Body of pancreas (tissue), 4 donors: ENCODE measurements around the gene NOTUM. TPM values are rescaled to one million over a fixed set of nuclear protein-coding genes. Genes with fewer than 3 reads are reported as not detected.

ENCODE experiments used
- ATAC-seq: fragments of 150-250 bp; one replicate; pipeline ENCODE4 v1.9.1; 2016
- DNase-seq, 4 donors: peaks; one replicate each; pipeline ENCODE4 v3.0.0-alpha.2; 2019
- H3K27ac ChIP-seq, 4 donors: fragments of 200-600 bp; sonication (generic); 1 replicate in 3 of 4; 2 replicates in 1 of 4; pipeline versions ENCODE4 v1.5.1 to v1.6.1; 2016 to 2019; ENCODE audit warnings: mild to moderate bottlenecking in 1 of 4, mixed read lengths in 1 of 4, moderate library complexity in 1 of 4
- H3K27me3 ChIP-seq, 2 donors: fragments of 200-600 bp; sonication (generic); one replicate each; pipeline ENCODE4 v1.6.0; 2016; ENCODE audit warnings: mild to moderate bottlenecking in 1 of 2
- H3K36me3 ChIP-seq, 2 donors: fragments of 200-600 bp; sonication (generic); replicated peaks in 1 of 2; 2 replicates each; pipeline ENCODE4 v1.5.1; 2016; ENCODE audit warnings: low read depth in 2 of 2; ENCODE audit not compliant: insufficient read depth in 1 of 2
- H3K4me1 ChIP-seq: fragments of 200-600 bp; sonication (generic); one replicate; pipeline ENCODE4 v1.6.0; 2016
- H3K4me3 ChIP-seq, 2 donors: fragments of 200-600 bp; sonication (generic); 1 replicate in 1 of 2; 2 replicates in 1 of 2; pipeline ENCODE4 v1.5.1; 2016 to 2019
- H3K9me3 ChIP-seq, 3 donors: fragments of 200-600 bp; sonication (generic); 1 replicate in 2 of 3; 2 replicates in 1 of 3; pipeline ENCODE4 v1.5.1; 2016
- POLR2A ChIP-seq, 3 donors: fragments of 450-650 bp; IDR thresholded peaks; one replicate each; pipeline ENCODE4 v1.6.1; 2016; ENCODE audit warnings: antibody characterized with exemption in 3 of 3, mild to moderate bottlenecking in 2 of 3
- WGBS, 2 donors: methylation state at CpG; one replicate each; pipeline ENCODE4 v1.1.5; 2017; 5-methylcytosine and 5-hydroxymethylcytosine counted together
- intact Hi-C: fragments of 100-400 bp; cut with DNase I; formaldehyde crosslinking; loops from one replicate; pipeline ENCODE4 v1.15.1; 2023
- total RNA-seq, 2 donors: library from RNA; depleted of rRNA; stranded (reverse); fragments of >200 nt; gene quantifications; one replicate each; pipeline ENCODE4 v1.1.0, GENCODE V29; 2016
- TF ChIP-seq, protein P1 (sequence below), 7 experiments: fragments of 450-650 bp in 4 of 7; fragments of 200-600 bp in 3 of 7; sonication (generic) in 3 of 7; IDR thresholded peaks; one replicate each; pipeline ENCODE4 v1.5.1; 2016 to 2019; ENCODE audit warnings: antibody characterized with exemption in 7 of 7

Gene NOTUM
- total RNA-seq, 2 donors from 2014 or later = 0.33 TPM; not detected in 1

DNA sequence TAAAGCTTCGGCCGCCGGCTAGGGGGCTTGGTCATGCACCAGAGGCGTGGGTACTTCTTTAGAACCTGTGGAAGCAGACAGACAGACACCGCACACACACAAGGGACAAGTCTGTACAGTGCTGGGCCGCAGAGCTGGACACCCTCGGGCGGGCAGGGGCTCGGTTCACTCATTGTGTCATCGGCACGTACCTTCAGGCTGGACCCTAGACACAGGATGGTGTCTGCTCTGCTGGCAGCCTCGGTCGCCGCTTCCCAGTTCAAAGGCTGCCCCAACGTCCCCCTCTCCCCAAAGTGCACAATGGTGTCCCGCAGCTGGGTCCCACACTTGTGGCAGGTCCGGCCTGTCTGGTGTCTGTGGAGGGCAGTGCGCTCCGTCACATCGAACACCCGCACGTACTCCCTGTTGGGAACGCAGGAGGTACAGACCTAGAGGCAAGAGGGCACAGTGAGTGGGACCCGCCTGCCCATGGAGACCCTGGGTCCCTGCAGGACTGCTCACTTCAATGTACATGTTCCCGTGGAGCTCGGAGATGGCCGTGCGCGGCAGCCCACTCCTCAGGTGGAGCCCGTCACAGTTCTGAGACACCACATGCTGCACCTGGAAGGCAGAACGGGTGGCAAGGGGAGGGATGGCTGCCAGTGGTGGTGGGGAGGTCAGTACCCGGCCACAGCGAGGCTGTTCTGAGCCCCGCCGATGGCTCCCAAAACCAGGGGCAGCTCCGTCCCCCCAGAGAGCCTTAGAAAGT lies 46.7 kb downstream of the NOTUM start:
- intact Hi-C loops = no loop called here
- H3K9me3 ChIP-seq = no peaks in the 10 kb centered on the region
- H3K36me3 ChIP-seq = peaks cover 6 to 13% of the 10 kb centered on the region in 2 donors
- TF ChIP-seq, protein P1, sequence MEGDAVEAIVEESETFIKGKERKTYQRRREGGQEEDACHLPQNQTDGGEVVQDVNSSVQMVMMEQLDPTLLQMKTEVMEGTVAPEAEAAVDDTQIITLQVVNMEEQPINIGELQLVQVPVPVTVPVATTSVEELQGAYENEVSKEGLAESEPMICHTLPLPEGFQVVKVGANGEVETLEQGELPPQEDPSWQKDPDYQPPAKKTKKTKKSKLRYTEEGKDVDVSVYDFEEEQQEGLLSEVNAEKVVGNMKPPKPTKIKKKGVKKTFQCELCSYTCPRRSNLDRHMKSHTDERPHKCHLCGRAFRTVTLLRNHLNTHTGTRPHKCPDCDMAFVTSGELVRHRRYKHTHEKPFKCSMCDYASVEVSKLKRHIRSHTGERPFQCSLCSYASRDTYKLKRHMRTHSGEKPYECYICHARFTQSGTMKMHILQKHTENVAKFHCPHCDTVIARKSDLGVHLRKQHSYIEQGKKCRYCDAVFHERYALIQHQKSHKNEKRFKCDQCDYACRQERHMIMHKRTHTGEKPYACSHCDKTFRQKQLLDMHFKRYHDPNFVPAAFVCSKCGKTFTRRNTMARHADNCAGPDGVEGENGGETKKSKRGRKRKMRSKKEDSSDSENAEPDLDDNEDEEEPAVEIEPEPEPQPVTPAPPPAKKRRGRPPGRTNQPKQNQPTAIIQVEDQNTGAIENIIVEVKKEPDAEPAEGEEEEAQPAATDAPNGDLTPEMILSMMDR (IDR thresholded peaks at IDR 0.05) = no peak
- no peak for TF ChIP-seq POLR2A (IDR thresholded peaks at IDR 0.05)
- ATAC-seq (no peak), DNase-seq (no peak)
- peaks cover 44% of the 10 kb centered on the region for H3K4me1 ChIP-seq
- H3K4me3 ChIP-seq = no peak overlapping the region
- 90 to 91% methylated on average over 27 to 36 of the region's 36 CpGs for WGBS, 2 donors
- H3K27ac ChIP-seq = no peak overlapping the region
- H3K27me3 ChIP-seq = no peaks in the 10 kb centered on the region

DNA sequence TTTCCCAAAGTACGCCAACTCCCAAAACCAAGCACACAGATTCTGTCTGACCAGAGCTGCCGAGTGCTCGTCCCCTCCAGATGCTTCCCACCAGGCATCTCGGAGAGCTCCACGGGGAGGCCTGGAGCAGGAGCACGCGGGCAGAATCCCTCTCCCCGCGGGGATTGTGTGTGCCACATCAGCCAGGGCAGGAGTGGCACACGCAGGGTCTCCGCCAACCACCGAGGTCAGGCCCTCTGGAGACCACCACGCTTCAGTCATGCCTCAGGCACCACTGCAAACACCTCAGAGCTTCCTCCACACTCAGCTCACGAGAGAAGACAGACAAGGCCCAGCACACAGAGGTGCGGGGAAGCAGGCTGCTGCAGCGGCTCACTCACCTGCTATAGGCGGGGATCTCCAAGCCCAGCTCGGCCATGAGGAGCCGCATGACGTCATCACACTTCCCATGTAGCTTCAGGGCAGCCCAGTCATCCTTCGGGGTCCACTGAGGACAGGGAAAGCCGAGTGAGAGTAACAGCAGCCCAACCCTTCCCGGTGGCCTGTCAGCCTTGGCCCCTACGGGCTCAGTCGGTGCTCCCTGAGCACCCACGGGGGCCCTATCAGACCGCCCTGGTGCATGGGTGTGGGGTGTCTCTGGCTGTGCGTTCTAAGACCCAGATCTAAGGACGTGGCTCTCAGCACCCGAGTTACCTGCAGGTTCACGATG lies 47.4 kb downstream of the NOTUM start:
- ATAC-seq (no peak), DNase-seq (no peak)
- 91 to 92% methylated on average over 13 to 31 of the region's 31 CpGs for WGBS, 2 donors
- Histone ChIP-seq H3K4me1 (peaks cover 46% of the 10 kb centered on the region), H3K36me3 (peaks cover 6 to 13% of the 10 kb centered on the region in 2 donors), H3K4me3 (no peak overlapping the region), H3K27me3 (no peaks in the 10 kb centered on the region), H3K9me3 (no peaks in the 10 kb centered on the region), H3K27ac (no peak overlapping the region)
- TF ChIP-seq, protein P1 (IDR thresholded peaks at IDR 0.05) = no peak
- no peak for TF ChIP-seq POLR2A (IDR thresholded peaks at IDR 0.05)
- intact Hi-C loops = no loop called here

DNA sequence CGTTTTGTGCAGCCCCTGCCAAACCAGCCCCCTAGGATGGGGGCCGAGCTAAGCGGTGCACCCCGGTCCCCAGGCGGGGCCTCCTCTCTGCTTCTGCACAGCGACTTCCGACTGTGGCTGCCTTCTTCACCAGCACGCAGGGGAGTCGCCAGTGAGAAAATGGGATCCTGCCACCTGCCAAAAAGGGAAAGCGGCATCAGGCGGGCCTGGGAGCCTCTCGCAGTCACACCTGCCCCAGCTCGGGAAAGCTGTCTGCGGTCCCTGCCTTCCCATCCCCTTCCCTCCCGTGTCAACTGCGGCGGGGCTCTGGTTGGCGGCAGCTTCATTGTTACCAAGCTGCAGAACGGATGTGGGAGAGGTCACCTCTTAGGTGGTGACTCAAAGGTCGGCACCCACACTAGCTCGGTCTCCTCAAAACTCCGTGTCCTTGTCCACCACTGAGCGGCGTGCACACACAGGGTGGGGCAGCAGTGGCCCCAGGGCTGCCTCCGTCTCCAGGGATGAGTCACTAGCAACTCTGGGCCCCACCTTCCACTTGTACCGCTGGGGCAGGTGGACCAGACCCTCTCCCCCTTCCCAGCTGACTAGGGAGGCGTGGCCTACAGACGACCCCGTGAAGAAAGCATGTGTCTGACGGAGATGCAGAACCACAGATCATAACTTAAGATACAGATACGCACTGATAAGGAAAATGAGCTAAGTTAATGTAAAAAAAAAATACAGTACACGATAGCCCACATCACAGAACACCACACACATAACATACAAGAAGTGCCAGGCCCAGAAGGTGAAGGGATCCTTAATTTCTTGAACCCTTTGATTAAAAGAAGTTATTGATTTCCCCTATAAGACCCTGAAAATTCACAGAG lies 48.3 kb downstream of the NOTUM start:
- Histone ChIP-seq H3K4me1 (peaks cover 42% of the 10 kb centered on the region), H3K36me3 (peaks cover 6 to 16% of the 10 kb centered on the region in 2 donors), H3K27ac (peak overlapping the region in 1 of 4 donors; percentile 72), H3K27me3 (no peaks in the 10 kb centered on the region), H3K4me3 (no peak overlapping the region), H3K9me3 (no peaks in the 10 kb centered on the region)
- 88 to 95% methylated on average over 29 to 32 of the region's 32 CpGs for WGBS, 2 donors
- no peak for TF ChIP-seq POLR2A (IDR thresholded peaks at IDR 0.05)
- TF ChIP-seq, protein P1 (IDR thresholded peaks at IDR 0.05) = no peak
- intact Hi-C loops = no loop called here
- no peak for ATAC-seq
- DNase-seq = no peak

DNA sequence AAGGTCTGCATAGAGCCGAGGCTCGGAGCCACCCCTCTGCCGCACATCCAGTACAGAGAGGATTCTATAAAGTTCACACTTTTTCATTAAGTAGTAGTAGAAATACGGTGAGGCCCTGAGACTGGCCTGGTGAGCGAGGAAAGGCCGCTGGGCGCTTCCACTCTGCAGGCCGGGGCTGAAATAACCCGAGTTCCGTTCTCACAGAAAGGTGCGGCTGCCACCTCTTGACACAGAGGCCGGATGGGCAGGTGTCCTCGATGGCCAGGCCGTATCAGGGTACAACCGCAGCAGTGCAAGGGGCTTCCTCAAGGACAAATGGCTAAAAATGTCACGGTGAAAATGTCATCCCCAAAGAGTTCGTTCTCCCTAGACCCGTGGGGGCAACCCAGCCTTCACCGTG lies 49.0 kb downstream of the NOTUM start:
- no peak overlapping the region for H3K4me3 ChIP-seq
- intact Hi-C loops = no loop called here
- no peaks in the 10 kb centered on the region for H3K27me3 ChIP-seq
- DNase-seq (no peak), ATAC-seq (no peak)
- 70 to 75% methylated on average over 13 to 19 of the region's 19 CpGs for WGBS, 2 donors
- H3K9me3 ChIP-seq = no peaks in the 10 kb centered on the region
- TF ChIP-seq, protein P1 (IDR thresholded peaks at IDR 0.05) = no peak
- TF ChIP-seq POLR2A (IDR thresholded peaks at IDR 0.05) = no peak
- peaks cover 38% of the 10 kb centered on the region for H3K4me1 ChIP-seq
- H3K36me3 ChIP-seq = peaks cover 6 to 16% of the 10 kb centered on the region in 2 donors
- peak overlapping the region in 3 of 4 donors; percentile 56 to 72 (median 65) for H3K27ac ChIP-seq
